ENCODE data around the gene TAS1R3.

TAS1R3 gene

GRCh38 chr1:1348420-1349255 is 17.6 kb downstream of the TAS1R3 start:
- TF ChIP-seq POLR2A (IDR thresholded peaks at IDR 0.05; ENCODE audit: low read length) (no peak), GATA1 (IDR thresholded peaks at IDR 0.05; ENCODE audit: low read depth, low read length) (no peak)
- peak; percentile 68 to 83 for DNase-seq

- peak; percentile 81 to 91 for DNase-seq
Observed at GRCh38 chr1:1349256-1350012, 18.4 kb downstream of the TAS1R3 start, which contains the start of gene DVL1. Gene DVL1, minus strand, starts transcription at chr1:1349418. Its CDS starts 353 bp downstream, at chr1:1349065.

GRCh38 chr1:1351511-1352427 is 20.7 kb downstream of the TAS1R3 start:
- no peak for DNase-seq
- no peak for TF ChIP-seq POLR2A (IDR thresholded peaks at IDR 0.05; ENCODE audit: low read length)
- no peak for TF ChIP-seq GATA1 (IDR thresholded peaks at IDR 0.05; ENCODE audit: low read depth, low read length)

More at GRCh38 chr1:1349256-1350012, 18.4 kb downstream of the TAS1R3 start, which contains the start of gene DVL1:
- peak; percentile 47 for TF ChIP-seq POLR2A (IDR thresholded peaks at IDR 0.05; ENCODE audit: low read length)
- TF ChIP-seq GATA1 (IDR thresholded peaks at IDR 0.05; ENCODE audit: low read depth, low read length) = no peak

- no peak for DNase-seq
- no peak for TF ChIP-seq POLR2A (IDR thresholded peaks at IDR 0.05; ENCODE audit: low read length)
- no peak for TF ChIP-seq GATA1 (IDR thresholded peaks at IDR 0.05; ENCODE audit: low read depth, low read length)
Observed at GRCh38 chr1:1352786-1353388, 21.8 kb downstream of the TAS1R3 start.

- DNase-seq = no peak
- TF ChIP-seq GATA1 (IDR thresholded peaks at IDR 0.05; ENCODE audit: low read depth, low read length) (no peak), POLR2A (IDR thresholded peaks at IDR 0.05; ENCODE audit: low read length) (no peak)
Observed at GRCh38 chr1:1353389-1354151, 22.5 kb downstream of the TAS1R3 start.

GRCh38 chr1:1354271-1355247 is 23.5 kb downstream of the TAS1R3 start:
- TF ChIP-seq POLR2A (IDR thresholded peaks at IDR 0.05; ENCODE audit: low read length) (no peak), GATA1 (IDR thresholded peaks at IDR 0.05; ENCODE audit: low read depth, low read length) (no peak)
- DNase-seq = no peak

GRCh38 chr1:1355416-1355815 is 24.3 kb downstream of the TAS1R3 start:
- TF ChIP-seq POLR2A (IDR thresholded peaks at IDR 0.05; ENCODE audit: low read length) (no peak), GATA1 (IDR thresholded peaks at IDR 0.05; ENCODE audit: low read depth, low read length) (no peak)
- DNase-seq = peak; percentile 57 to 75

GRCh38 chr1:1356166-1356795 is 25.2 kb downstream of the TAS1R3 start:
- no peak for TF ChIP-seq GATA1 (IDR thresholded peaks at IDR 0.05; ENCODE audit: low read depth, low read length)
- TF ChIP-seq POLR2A (IDR thresholded peaks at IDR 0.05; ENCODE audit: low read length) = no peak
- DNase-seq = no peak

- DNase-seq = no peak
- TF ChIP-seq GATA1 (IDR thresholded peaks at IDR 0.05; ENCODE audit: low read depth, low read length) (no peak), POLR2A (IDR thresholded peaks at IDR 0.05; ENCODE audit: low read length) (no peak)
Observed at GRCh38 chr1:1356796-1357401, 25.8 kb downstream of the TAS1R3 start.

GRCh38 chr1:1357871-1358432 is 26.9 kb downstream of the TAS1R3 start:
- TF ChIP-seq POLR2A (IDR thresholded peaks at IDR 0.05; ENCODE audit: low read length) = no peak
- TF ChIP-seq GATA1 (IDR thresholded peaks at IDR 0.05; ENCODE audit: low read depth, low read length) = no peak
- no peak for DNase-seq

All from erythroblast (primary cell).